GM13977 (cell line): ENCODE data around the gene STK32B.

Source experiments
- DNase-seq: peaks from one replicate; pipeline ENCODE4 v3.0.0; 2012; ENCODE audit warnings: low spot score
- CTCF ChIP-seq: IDR thresholded peaks from 2 replicates; pipeline ENCODE4 v1.5.1; 2012; ENCODE audit warnings: mild to moderate bottlenecking, control low read depth; ENCODE audit not compliant: insufficient read depth; ENCODE audit errors: extremely low read depth, missing control alignments
- in situ Hi-C: fragments of 300-500 bp; cut with MboI; formaldehyde crosslinking; loops from one replicate; pipeline ENCODE4 v1.12.0; 2022; ENCODE audit warnings: low sequenced_read_pairs, low pct_unique_long_range_greater_than_20kb, mixed read lengths, inconsistent platforms; ENCODE audit not compliant: unreplicated experiment

STK32B gene

GRCh38 chr4:5451243-5451642, 400.0 kb downstream of the STK32B start:
- no peak for TF ChIP-seq CTCF
- in situ Hi-C loops: no loop called here
- no peak for DNase-seq

- in situ Hi-C loops: no loop called here
- TF ChIP-seq CTCF: no peak
Measured at GRCh38 chr4:5452156-5452555, 400.9 kb downstream of the STK32B start.

GRCh38 chr4:5455003-5455585, 403.8 kb downstream of the STK32B start:
- TF ChIP-seq CTCF: no peak

More at GRCh38 chr4:5452156-5452555, 400.9 kb downstream of the STK32B start:
- no peak for DNase-seq

GRCh38 chr4:5456296-5456845, 405.1 kb downstream of the STK32B start:
- DNase-seq: no peak
- no peak for TF ChIP-seq CTCF
- in situ Hi-C loops: no loop called here

More at GRCh38 chr4:5455003-5455585, 403.8 kb downstream of the STK32B start:
- no peak for DNase-seq
- in situ Hi-C loops: no loop called here

- no peak for DNase-seq
- TF ChIP-seq CTCF: no peak
- in situ Hi-C loops: no loop called here
Measured at GRCh38 chr4:5458676-5459075, 407.4 kb downstream of the STK32B start.

- DNase-seq: no peak
- no peak for TF ChIP-seq CTCF
- in situ Hi-C loops: no loop called here
Measured at GRCh38 chr4:5459236-5459635, 408.0 kb downstream of the STK32B start.
